ENCODE results near the gene RARA.

GRCh38 chr17:40343219-40344119 lies 34.5 kb downstream of the RARA start:
- TF ChIP-seq EZH2 (IDR thresholded peaks at IDR 0.05; ENCODE audit: low read depth) = no peak
- TF ChIP-seq CTCF (conservative IDR thresholded peaks at IDR 0.05) = no peak

Measured in PC-9 (cell line).